Left ventricle myocardium inferior (tissue), 1 donor: ENCODE measurements around the gene SAMD11. TPM values are rescaled to one million over a fixed set of nuclear protein-coding genes. Genes with fewer than 3 reads are reported as not detected.

Source experiments
- DNase-seq: peaks from one replicate; pipeline ENCODE4 v3.0.0-alpha.2; 2020
- H3K27ac ChIP-seq: fragments of 200-600 bp; replicated peaks from 2 replicates; pipeline ENCODE4 v1.8.0; 2021
- H3K27me3 ChIP-seq: fragments of 200-600 bp; 2 replicates; pipeline ENCODE4 v1.8.0; 2021; ENCODE audit warnings: low read depth
- H3K36me3 ChIP-seq: fragments of 200-600 bp; 2 replicates; pipeline ENCODE4 v1.8.0; 2021
- H3K4me1 ChIP-seq: fragments of 200-600 bp; 2 replicates; pipeline ENCODE4 v1.8.0; 2021
- H3K4me3 ChIP-seq: fragments of 200-600 bp; 2 replicates; pipeline ENCODE4 v1.8.0; 2021; ENCODE audit warnings: mild to moderate bottlenecking, moderate library complexity
- H3K9me3 ChIP-seq: fragments of 200-600 bp; replicated peaks from 2 replicates; pipeline ENCODE4 v1.8.0; 2021
- CTCF ChIP-seq: fragments of 200-600 bp; IDR thresholded peaks from 2 replicates; pipeline ENCODE4 v1.8.0; 2021; ENCODE audit warnings: antibody characterized with exemption, mild to moderate bottlenecking, borderline replicate concordance
- intact Hi-C: fragments of 100-400 bp; cut with micrococcal nuclease; formaldehyde crosslinking; loops from one replicate; pipeline ENCODE4 v1.11.0; 2022
- total RNA-seq: library from RNA; stranded (reverse); fragmentation: NEBNext Ultra II Directional; extraction: Animal tissue kit (Norgen Biotek cat#: 25700); gene quantifications from one replicate; pipeline ENCODE4 v1.2.1, GENCODE V29; 2021
- donor health status: DM: no; HTN: yes; CAD: no; lungs with severe emphysema.

Gene SAMD11
- total RNA-seq, 1 donor from 2014 or later: 2.4 TPM

GRCh38 chr1:979744-980072 lies 56.0 kb downstream of the SAMD11 start:
- Histone ChIP-seq H3K4me1 (peaks cover 56% of the 10 kb centered on the region), H3K27me3 (peaks cover 43% of the 10 kb centered on the region), H3K27ac (peak overlapping the region; percentile 97), H3K9me3 (no peaks in the 10 kb centered on the region), H3K4me3 (peak overlapping the region; percentile 74), H3K36me3 (peaks cover 17% of the 10 kb centered on the region)
- no peak for DNase-seq
- intact Hi-C loops: loop anchor here (10.0 kb wide), 1 partner anchor 85 kb away; no protein-coding TSS in a partner anchor
- TF ChIP-seq CTCF: no peak

- peak overlapping the region; percentile 74 for H3K4me3 ChIP-seq
- intact Hi-C loops: loop anchor here (10.0 kb wide), 1 partner anchor 85 kb away; no protein-coding TSS in a partner anchor
- no peak for DNase-seq
- H3K27me3 ChIP-seq: peaks cover 39% of the 10 kb centered on the region
- no peaks in the 10 kb centered on the region for H3K9me3 ChIP-seq
- H3K4me1 ChIP-seq: peaks cover 56% of the 10 kb centered on the region
- peaks cover 17% of the 10 kb centered on the region for H3K36me3 ChIP-seq
- H3K27ac ChIP-seq: peak overlapping the region; percentile 97
- no peak for TF ChIP-seq CTCF
Observed at GRCh38 chr1:980137-980571, 56.4 kb downstream of the SAMD11 start.

GRCh38 chr1:980602-981395 lies 57.1 kb downstream of the SAMD11 start:
- intact Hi-C loops: loop anchor here (10.0 kb wide), 1 partner anchor 84 kb away; no protein-coding TSS in a partner anchor
- peak; percentile 87 for DNase-seq
- H3K4me1 ChIP-seq: peaks cover 56% of the 10 kb centered on the region
- peak overlapping the region; percentile 74 for H3K4me3 ChIP-seq
- peak overlapping the region; percentile 97 for H3K27ac ChIP-seq
- peaks cover 17% of the 10 kb centered on the region for H3K36me3 ChIP-seq
- no peaks in the 10 kb centered on the region for H3K9me3 ChIP-seq
- peaks cover 32% of the 10 kb centered on the region for H3K27me3 ChIP-seq
- TF ChIP-seq CTCF: no peak

GRCh38 chr1:981491-981954 lies 57.8 kb downstream of the SAMD11 start:
- intact Hi-C loops: loop anchor here (10.0 kb wide), 1 partner anchor 83 kb away; no protein-coding TSS in a partner anchor
- peak; percentile 26 for DNase-seq
- H3K9me3 ChIP-seq: no peaks in the 10 kb centered on the region
- peak overlapping the region; percentile 97 for H3K27ac ChIP-seq
- H3K4me3 ChIP-seq: peak overlapping the region; percentile 74
- no peak for TF ChIP-seq CTCF
- H3K27me3 ChIP-seq: peaks cover 26% of the 10 kb centered on the region
- peaks cover 17% of the 10 kb centered on the region for H3K36me3 ChIP-seq
- peaks cover 49% of the 10 kb centered on the region for H3K4me1 ChIP-seq

GRCh38 chr1:981955-982558 lies 58.3 kb downstream of the SAMD11 start, which contains the start of gene PERM1:
TSS of gene PERM1 (minus strand) at chr1:982093. CDS start at chr1:981029, 1,064 bp downstream.
- H3K27me3 ChIP-seq: peaks cover 26% of the 10 kb centered on the region
- H3K27ac ChIP-seq: peak within 1 kb of the TSS; percentile 97
- TF ChIP-seq CTCF: no peak
- H3K36me3 ChIP-seq: peaks cover 17% of the 10 kb centered on the region
- H3K9me3 ChIP-seq: no peaks in the 10 kb centered on the region
- H3K4me1 ChIP-seq: peaks cover 49% of the 10 kb centered on the region
- intact Hi-C loops: loop anchor here (10.0 kb wide), 1 partner anchor 83 kb away; no protein-coding TSS in a partner anchor
- H3K4me3 ChIP-seq: peak within 1 kb of the TSS; percentile 74
- peak; percentile 86 for DNase-seq
